Nephron progenitor cell (in vitro differentiated cells): ENCODE data around the gene KIF3A.

ENCODE experiments used
- DNase-seq: peaks from one replicate; pipeline ENCODE4 v3.0.0; 2021
- H3K27ac Mint-ChIP-seq: 2 replicates; pipeline ENCODE4 v1.8.0; 2021; ENCODE audit warnings: mild to moderate bottlenecking, moderate library complexity, mixed read lengths
- H3K27me3 Mint-ChIP-seq: 2 replicates; pipeline ENCODE4 v1.8.0; 2021; ENCODE audit warnings: mild to moderate bottlenecking, low read depth, mixed read lengths; ENCODE audit not compliant: poor library complexity
- H3K36me3 Mint-ChIP-seq: 2 replicates; pipeline ENCODE4 v1.8.0; 2021; ENCODE audit warnings: low read depth, mixed read lengths
- H3K4me1 Mint-ChIP-seq: 2 replicates; pipeline ENCODE4 v1.8.0; 2021; ENCODE audit warnings: mixed read lengths
- H3K4me3 Mint-ChIP-seq: 2 replicates; pipeline ENCODE4 v1.8.0; 2021; ENCODE audit warnings: mild to moderate bottlenecking, moderate library complexity, mixed read lengths
- H3K9me3 Mint-ChIP-seq: 2 replicates; pipeline ENCODE4 v1.8.0; 2021; ENCODE audit warnings: mild to moderate bottlenecking, moderate library complexity, mixed read lengths
- CTCF ChIP-seq: fragments of 200-600 bp; sonication (generic); IDR thresholded peaks from 2 replicates; pipeline ENCODE4 v1.5.0; 2021; ENCODE audit warnings: antibody characterized with exemption

The KIF3A gene

GRCh38 chr5:132718544-132719312, 18.6 kb downstream of the KIF3A start:
- Mint-ChIP-seq H3K36me3 (peaks cover 55% of the 10 kb centered on the region), H3K9me3 (peaks cover 5% of the 10 kb centered on the region), H3K27ac (no peak overlapping the region), H3K4me3 (no peak overlapping the region), H3K4me1 (peaks cover 4% of the 10 kb centered on the region), H3K27me3 (no peaks in the 10 kb centered on the region)
- no peak for DNase-seq
- TF ChIP-seq CTCF = no peak

GRCh38 chr5:132714456-132715307, 22.7 kb downstream of the KIF3A start:
- Mint-ChIP-seq H3K4me3 (no peak overlapping the region), H3K36me3 (peaks cover 44% of the 10 kb centered on the region), H3K27ac (no peak overlapping the region), H3K27me3 (no peaks in the 10 kb centered on the region), H3K4me1 (peaks cover 4% of the 10 kb centered on the region), H3K9me3 (no peaks in the 10 kb centered on the region)
- TF ChIP-seq CTCF = peak; percentile 46
- no peak for DNase-seq

- no peaks in the 10 kb centered on the region for H3K4me1 Mint-ChIP-seq
- peaks cover 28% of the 10 kb centered on the region for H3K36me3 Mint-ChIP-seq
- H3K27me3 Mint-ChIP-seq = no peaks in the 10 kb centered on the region
- DNase-seq = no peak
- no peak overlapping the region for H3K27ac Mint-ChIP-seq
- TF ChIP-seq CTCF = no peak
- no peaks in the 10 kb centered on the region for H3K9me3 Mint-ChIP-seq
- no peak overlapping the region for H3K4me3 Mint-ChIP-seq
These were observed 28.7 kb downstream of the KIF3A start for GRCh38 chr5:132708645-132709044.

GRCh38 chr5:132704875-132705274, 32.5 kb downstream of the KIF3A start:
- Mint-ChIP-seq H3K9me3 (no peaks in the 10 kb centered on the region), H3K4me1 (no peaks in the 10 kb centered on the region)
- DNase-seq = no peak

GRCh38 chr5:132695956-132696355, 41.4 kb downstream of the KIF3A start:
- no peak overlapping the region for H3K27ac Mint-ChIP-seq
- H3K4me1 Mint-ChIP-seq = no peaks in the 10 kb centered on the region
- H3K36me3 Mint-ChIP-seq = peaks cover 43% of the 10 kb centered on the region
- no peak for TF ChIP-seq CTCF
- H3K4me3 Mint-ChIP-seq = no peak overlapping the region
- no peak for DNase-seq
- H3K27me3 Mint-ChIP-seq = no peaks in the 10 kb centered on the region
- H3K9me3 Mint-ChIP-seq = no peaks in the 10 kb centered on the region

More at GRCh38 chr5:132704875-132705274, 32.5 kb downstream of the KIF3A start:
- no peak for TF ChIP-seq CTCF
- no peak overlapping the region for H3K4me3 Mint-ChIP-seq
- peaks cover 40% of the 10 kb centered on the region for H3K36me3 Mint-ChIP-seq
- H3K27me3 Mint-ChIP-seq = no peaks in the 10 kb centered on the region
- no peak overlapping the region for H3K27ac Mint-ChIP-seq
